Neural crest cell (in vitro differentiated cells): Measurements from ENCODE around the gene ADAM30. TPM values are rescaled to one million over a fixed set of nuclear protein-coding genes. Genes with fewer than 3 reads are reported as not detected.

ENCODE experiments used
- DNase-seq: peaks from one replicate; pipeline ENCODE4 v3.0.0; 2021; ENCODE audit warnings: low read depth, mixed read lengths, low spot score
- H3K27ac Mint-ChIP-seq: one replicate; pipeline ENCODE4 v1.8.0; 2021; ENCODE audit warnings: mild to moderate bottlenecking, mixed read lengths; ENCODE audit not compliant: unreplicated experiment
- H3K27me3 Mint-ChIP-seq: 2 replicates; pipeline ENCODE4 v1.8.0; 2021; ENCODE audit warnings: low read depth, mild to moderate bottlenecking, mixed read lengths
- H3K36me3 Mint-ChIP-seq: 2 replicates; pipeline ENCODE4 v1.8.0; 2021; ENCODE audit warnings: low read depth, mild to moderate bottlenecking, mixed read lengths
- H3K4me1 Mint-ChIP-seq: 2 replicates; pipeline ENCODE4 v1.8.0; 2021; ENCODE audit warnings: mixed read lengths
- H3K4me3 Mint-ChIP-seq: one replicate; pipeline ENCODE4 v1.8.0; 2021; ENCODE audit warnings: mild to moderate bottlenecking, mixed read lengths
- H3K9me3 Mint-ChIP-seq: 2 replicates; pipeline ENCODE4 v1.8.0; 2021; ENCODE audit warnings: mixed read lengths
- CTCF ChIP-seq: fragments of 200-600 bp; sonication (generic); conservative IDR thresholded peaks from 2 replicates; pipeline ENCODE4 v1.5.0; 2021; ENCODE audit warnings: antibody characterized with exemption, mild to moderate bottlenecking
- total RNA-seq: library from RNA; stranded (reverse); gene quantifications from 2 replicates; pipeline ENCODE4 v1.2.1, GENCODE V29; 2021

The ADAM30 gene
- total RNA-seq, 1 donor from 2014 or later, result not detected

GRCh38 chr1:119873135-119874015 is 22.9 kb downstream of the ADAM30 start:
- Mint-ChIP-seq H3K9me3 (no peaks in the 10 kb centered on the region), H3K27ac (no peak overlapping the region), H3K4me3 (no peak overlapping the region)

GRCh38 chr1:119871881-119872280 is 24.4 kb downstream of the ADAM30 start:
- no peak for DNase-seq
- H3K27me3 Mint-ChIP-seq, result peaks cover 3% of the 10 kb centered on the region
- no peak overlapping the region for H3K4me3 Mint-ChIP-seq
- no peak for TF ChIP-seq CTCF
- no peaks in the 10 kb centered on the region for H3K9me3 Mint-ChIP-seq
- no peaks in the 10 kb centered on the region for H3K36me3 Mint-ChIP-seq
- H3K27ac Mint-ChIP-seq, result no peak overlapping the region
- peaks cover 4% of the 10 kb centered on the region for H3K4me1 Mint-ChIP-seq

More at GRCh38 chr1:119873135-119874015, 22.9 kb downstream of the ADAM30 start:
- peaks cover 3% of the 10 kb centered on the region for H3K27me3 Mint-ChIP-seq
- TF ChIP-seq CTCF, result no peak
- H3K36me3 Mint-ChIP-seq, result no peaks in the 10 kb centered on the region
- H3K4me1 Mint-ChIP-seq, result peaks cover 4% of the 10 kb centered on the region
- no peak for DNase-seq

- DNase-seq, result peak; percentile 98
- TF ChIP-seq CTCF, result peak; percentile 89
- peaks cover 4% of the 10 kb centered on the region for H3K4me1 Mint-ChIP-seq
- H3K27me3 Mint-ChIP-seq, result peaks cover 7% of the 10 kb centered on the region
- H3K4me3 Mint-ChIP-seq, result no peak overlapping the region
- H3K9me3 Mint-ChIP-seq, result no peaks in the 10 kb centered on the region
- H3K27ac Mint-ChIP-seq, result peak overlapping the region; percentile 87
- no peaks in the 10 kb centered on the region for H3K36me3 Mint-ChIP-seq
These were observed 25.3 kb downstream of the ADAM30 start for GRCh38 chr1:119870917-119871596.

GRCh38 chr1:119869995-119870394 is 26.3 kb downstream of the ADAM30 start:
- DNase-seq, result no peak
- Mint-ChIP-seq H3K36me3 (no peaks in the 10 kb centered on the region), H3K4me1 (peaks cover 4% of the 10 kb centered on the region), H3K27ac (no peak overlapping the region), H3K9me3 (no peaks in the 10 kb centered on the region), H3K27me3 (peaks cover 7% of the 10 kb centered on the region), H3K4me3 (no peak overlapping the region)
- no peak for TF ChIP-seq CTCF

- H3K27me3 Mint-ChIP-seq, result peaks cover 7% of the 10 kb centered on the region
- H3K27ac Mint-ChIP-seq, result no peak overlapping the region
- H3K4me3 Mint-ChIP-seq, result no peak overlapping the region
- no peaks in the 10 kb centered on the region for H3K36me3 Mint-ChIP-seq
- DNase-seq, result no peak
- H3K4me1 Mint-ChIP-seq, result peaks cover 4% of the 10 kb centered on the region
- no peaks in the 10 kb centered on the region for H3K9me3 Mint-ChIP-seq
- no peak for TF ChIP-seq CTCF
These were observed 28.1 kb downstream of the ADAM30 start for GRCh38 chr1:119868176-119868575.
